GM23338 (cell line): ENCODE data around the gene PAMR1. TPM values are rescaled to one million over a fixed set of nuclear protein-coding genes. Genes with fewer than 3 reads are reported as not detected.

Source experiments
- ATAC-seq: fragments of 200-7000 bp; cut with Tn5 transposase; 3 replicates; pipeline ENCODE4 v1.9.1; 2020
- DNase-seq: peaks from one replicate; pipeline ENCODE4 v3.0.0-alpha.2; 2015; ENCODE audit warnings: low spot score
- H2AFZ ChIP-seq: fragments of 200-600 bp; sonication (generic); 2 replicates; pipeline ENCODE4 v1.8.0; 2016; ENCODE audit warnings: antibody characterized with exemption, mild to moderate bottlenecking, moderate library complexity
- H3F3A ChIP-seq: fragments of 200-600 bp; sonication (generic); replicated peaks from 2 replicates; pipeline ENCODE4 v1.8.0; 2017; ENCODE audit warnings: antibody characterized with exemption, mixed run types, low read depth
- H3K27ac ChIP-seq: fragments of 200-600 bp; sonication (generic); 2 replicates; pipeline ENCODE4 v1.6.1; 2016; ENCODE audit warnings: low read depth
- H3K27me3 ChIP-seq: fragments of 200-600 bp; sonication (generic); 2 replicates; pipeline ENCODE4 v1.8.0; 2016; ENCODE audit warnings: mild to moderate bottlenecking, mixed run types, moderate library complexity; ENCODE audit not compliant: insufficient read depth
- H3K36me3 ChIP-seq: fragments of 200-600 bp; sonication (generic); 2 replicates; pipeline ENCODE4 v1.8.0; 2016; ENCODE audit warnings: mild to moderate bottlenecking; ENCODE audit not compliant: insufficient read depth
- H3K4me1 ChIP-seq: fragments of 200-600 bp; sonication (generic); 2 replicates; pipeline ENCODE4 v1.8.0; 2016; ENCODE audit warnings: mild to moderate bottlenecking, moderate library complexity; ENCODE audit not compliant: insufficient read depth
- H3K4me2 ChIP-seq: fragments of 200-600 bp; sonication (generic); 2 replicates; pipeline ENCODE4 v1.7.1; 2017; ENCODE audit warnings: mixed run types
- H3K4me3 ChIP-seq: fragments of 200-600 bp; sonication (generic); 2 replicates; pipeline ENCODE4 v1.6.1; 2016; ENCODE audit warnings: mixed run types
- H3K79me2 ChIP-seq: fragments of 200-600 bp; sonication (generic); replicated peaks from 2 replicates; pipeline ENCODE4 v1.8.0; 2017; ENCODE audit warnings: mild to moderate bottlenecking; ENCODE audit not compliant: insufficient read depth
- H3K9me2 ChIP-seq: fragments of 200-600 bp; sonication (generic); 2 replicates; pipeline ENCODE4 v1.8.0; 2017; ENCODE audit not compliant: insufficient read depth
- H4K20me1 ChIP-seq: fragments of 200-600 bp; sonication (generic); replicated peaks from 2 replicates; pipeline ENCODE4 v1.8.0; 2017; ENCODE audit warnings: mild to moderate bottlenecking; ENCODE audit not compliant: insufficient read depth
- H3K27ac Mint-ChIP-seq: 2 replicates; pipeline ENCODE4 v1.8.0; 2020; ENCODE audit warnings: inconsistent platforms, mild to moderate bottlenecking, moderate library complexity, mixed read lengths
- H3K27me3 Mint-ChIP-seq: 3 replicates; pipeline ENCODE4 v1.8.0; 2022; ENCODE audit warnings: low read depth, mild to moderate bottlenecking, moderate library complexity, mixed read lengths, inconsistent platforms; ENCODE audit not compliant: insufficient read depth, poor library complexity
- H3K36me3 Mint-ChIP-seq: 3 replicates; pipeline ENCODE4 v1.8.0; 2021; ENCODE audit warnings: low read depth, mild to moderate bottlenecking, inconsistent platforms, moderate library complexity, mixed read lengths
- H3K4me1 Mint-ChIP-seq: 3 replicates; pipeline ENCODE4 v1.8.0; 2020; ENCODE audit warnings: mild to moderate bottlenecking, inconsistent platforms, mixed read lengths
- H3K4me3 Mint-ChIP-seq: 3 replicates; pipeline ENCODE4 v1.8.0; 2021; ENCODE audit warnings: moderate library complexity, mild to moderate bottlenecking, inconsistent platforms, mixed read lengths
- H3K9me3 Mint-ChIP-seq: 3 replicates; pipeline ENCODE4 v1.8.0; 2020; ENCODE audit warnings: moderate library complexity, mild to moderate bottlenecking, inconsistent platforms, mixed read lengths
- CREB1 ChIP-seq: fragments of 250-450 bp; sonication (Bioruptor Pico); IDR thresholded peaks from 2 replicates; pipeline ENCODE4 v1.5.0; 2020; ENCODE audit warnings: low read depth, mild to moderate bottlenecking, moderate library complexity
- CTCF ChIP-seq, 2 experiments: fragments of 200-600 bp in 1 of 2; sonication (generic) in 1 of 2; conservative IDR thresholded peaks; 2 replicates each; pipeline versions ENCODE4 v1.5.1 to v1.6.1; 2016 to 2017; ENCODE audit warnings: antibody characterized with exemption in 2 of 2, low read depth in 2 of 2, mild to moderate bottlenecking in 2 of 2, moderate library complexity in 1 of 2
- ETS1 ChIP-seq: IDR thresholded peaks from 2 replicates; pipeline ENCODE4 v1.6.1; 2016; ENCODE audit warnings: antibody characterized with exemption
- EZH2 ChIP-seq: fragments of 200-600 bp; sonication (generic); IDR thresholded peaks from one replicate; pipeline ENCODE4 v1.8.0; 2017; ENCODE audit warnings: antibody characterized with exemption, mild to moderate bottlenecking, low read depth; ENCODE audit not compliant: unreplicated experiment
- EZH2phosphoT487 ChIP-seq: fragments of 200-600 bp; sonication (generic); IDR thresholded peaks from one replicate; pipeline ENCODE4 v1.8.1; 2018; ENCODE audit warnings: antibody characterized with exemption; ENCODE audit not compliant: unreplicated experiment
- JUNB ChIP-seq: IDR thresholded peaks from one replicate; pipeline ENCODE4 v1.6.1; 2016; ENCODE audit warnings: antibody characterized with exemption; ENCODE audit not compliant: unreplicated experiment
- NANOG ChIP-seq: IDR thresholded peaks from 2 replicates; pipeline ENCODE4 v1.6.1; 2016; ENCODE audit warnings: antibody characterized with exemption, borderline replicate concordance
- POLR2AphosphoS5 ChIP-seq: IDR thresholded peaks from 2 replicates; pipeline ENCODE4 v1.6.1; 2016; ENCODE audit warnings: antibody characterized with exemption, low read depth
- STAT1 ChIP-seq: IDR thresholded peaks from one replicate; pipeline ENCODE4 v1.6.1; 2016; ENCODE audit warnings: antibody characterized with exemption; ENCODE audit not compliant: unreplicated experiment
- ZNF114 ChIP-seq: fragments of 250-450 bp; sonication (Bioruptor Pico); IDR thresholded peaks from 2 replicates; pipeline ENCODE4 v1.5.0; 2020; ENCODE audit warnings: mild to moderate bottlenecking, moderate library complexity
- ZNF331 ChIP-seq: fragments of 250-450 bp; sonication (Bioruptor Pico); IDR thresholded peaks from 2 replicates; pipeline ENCODE4 v1.5.0; 2020; ENCODE audit warnings: low read depth, mild to moderate bottlenecking, moderate library complexity
- polyA plus RNA-seq: library from polyadenylated mRNA; unstranded; fragments of >200 nt; fragmentation: Nextera tagmentation; extraction: Ambion mirVana; gene quantifications from 2 replicates; pipeline ENCODE4 v1.2.1, GENCODE V29; 2016
- total RNA-seq: library from RNA; depleted of rRNA; stranded (reverse); fragments of >200 nt; shearing (Covaris generic); gene quantifications from 2 replicates; pipeline ENCODE4 v1.2.3, GENCODE V29; 2014
- TF ChIP-seq, protein P1 (sequence below): IDR thresholded peaks from one replicate; pipeline ENCODE4 v1.6.1; 2018; ENCODE audit warnings: antibody characterized with exemption; ENCODE audit not compliant: unreplicated experiment
- TF ChIP-seq, protein P2 (sequence below): fragments of 250-450 bp; sonication (Bioruptor Pico); IDR thresholded peaks from 2 replicates; pipeline ENCODE4 v1.5.0; 2020; ENCODE audit warnings: mild to moderate bottlenecking, moderate library complexity

The PAMR1 gene
- total and polyA plus RNA-seq, 2 experiments from 2014 or later: 1.6 to 3.1 TPM

GRCh38 chr11:35494957-35495490 is 30.4 kb downstream of the PAMR1 start:
- DNase-seq (no peak), ATAC-seq (no peak)
- no peak for TF ChIP-seq NANOG
- TF ChIP-seq STAT1: no peak
- no peak for TF ChIP-seq ZNF114 (CRISPR knock-in tag)
- TF ChIP-seq ZNF331: no peak
- TF ChIP-seq CTCF (conservative IDR thresholded peaks at IDR 0.05; ENCODE audit: low read depth in 2 of 2): no peak
- TF ChIP-seq JUNB: no peak
- TF ChIP-seq, protein P1, sequence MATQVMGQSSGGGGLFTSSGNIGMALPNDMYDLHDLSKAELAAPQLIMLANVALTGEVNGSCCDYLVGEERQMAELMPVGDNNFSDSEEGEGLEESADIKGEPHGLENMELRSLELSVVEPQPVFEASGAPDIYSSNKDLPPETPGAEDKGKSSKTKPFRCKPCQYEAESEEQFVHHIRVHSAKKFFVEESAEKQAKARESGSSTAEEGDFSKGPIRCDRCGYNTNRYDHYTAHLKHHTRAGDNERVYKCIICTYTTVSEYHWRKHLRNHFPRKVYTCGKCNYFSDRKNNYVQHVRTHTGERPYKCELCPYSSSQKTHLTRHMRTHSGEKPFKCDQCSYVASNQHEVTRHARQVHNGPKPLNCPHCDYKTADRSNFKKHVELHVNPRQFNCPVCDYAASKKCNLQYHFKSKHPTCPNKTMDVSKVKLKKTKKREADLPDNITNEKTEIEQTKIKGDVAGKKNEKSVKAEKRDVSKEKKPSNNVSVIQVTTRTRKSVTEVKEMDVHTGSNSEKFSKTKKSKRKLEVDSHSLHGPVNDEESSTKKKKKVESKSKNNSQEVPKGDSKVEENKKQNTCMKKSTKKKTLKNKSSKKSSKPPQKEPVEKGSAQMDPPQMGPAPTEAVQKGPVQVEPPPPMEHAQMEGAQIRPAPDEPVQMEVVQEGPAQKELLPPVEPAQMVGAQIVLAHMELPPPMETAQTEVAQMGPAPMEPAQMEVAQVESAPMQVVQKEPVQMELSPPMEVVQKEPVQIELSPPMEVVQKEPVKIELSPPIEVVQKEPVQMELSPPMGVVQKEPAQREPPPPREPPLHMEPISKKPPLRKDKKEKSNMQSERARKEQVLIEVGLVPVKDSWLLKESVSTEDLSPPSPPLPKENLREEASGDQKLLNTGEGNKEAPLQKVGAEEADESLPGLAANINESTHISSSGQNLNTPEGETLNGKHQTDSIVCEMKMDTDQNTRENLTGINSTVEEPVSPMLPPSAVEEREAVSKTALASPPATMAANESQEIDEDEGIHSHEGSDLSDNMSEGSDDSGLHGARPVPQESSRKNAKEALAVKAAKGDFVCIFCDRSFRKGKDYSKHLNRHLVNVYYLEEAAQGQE: no peak
- no peak for TF ChIP-seq POLR2AphosphoS5
- no peak for TF ChIP-seq ETS1
- no peak for TF ChIP-seq EZH2phosphoT487
- no peak for TF ChIP-seq EZH2
- TF ChIP-seq, protein P2, sequence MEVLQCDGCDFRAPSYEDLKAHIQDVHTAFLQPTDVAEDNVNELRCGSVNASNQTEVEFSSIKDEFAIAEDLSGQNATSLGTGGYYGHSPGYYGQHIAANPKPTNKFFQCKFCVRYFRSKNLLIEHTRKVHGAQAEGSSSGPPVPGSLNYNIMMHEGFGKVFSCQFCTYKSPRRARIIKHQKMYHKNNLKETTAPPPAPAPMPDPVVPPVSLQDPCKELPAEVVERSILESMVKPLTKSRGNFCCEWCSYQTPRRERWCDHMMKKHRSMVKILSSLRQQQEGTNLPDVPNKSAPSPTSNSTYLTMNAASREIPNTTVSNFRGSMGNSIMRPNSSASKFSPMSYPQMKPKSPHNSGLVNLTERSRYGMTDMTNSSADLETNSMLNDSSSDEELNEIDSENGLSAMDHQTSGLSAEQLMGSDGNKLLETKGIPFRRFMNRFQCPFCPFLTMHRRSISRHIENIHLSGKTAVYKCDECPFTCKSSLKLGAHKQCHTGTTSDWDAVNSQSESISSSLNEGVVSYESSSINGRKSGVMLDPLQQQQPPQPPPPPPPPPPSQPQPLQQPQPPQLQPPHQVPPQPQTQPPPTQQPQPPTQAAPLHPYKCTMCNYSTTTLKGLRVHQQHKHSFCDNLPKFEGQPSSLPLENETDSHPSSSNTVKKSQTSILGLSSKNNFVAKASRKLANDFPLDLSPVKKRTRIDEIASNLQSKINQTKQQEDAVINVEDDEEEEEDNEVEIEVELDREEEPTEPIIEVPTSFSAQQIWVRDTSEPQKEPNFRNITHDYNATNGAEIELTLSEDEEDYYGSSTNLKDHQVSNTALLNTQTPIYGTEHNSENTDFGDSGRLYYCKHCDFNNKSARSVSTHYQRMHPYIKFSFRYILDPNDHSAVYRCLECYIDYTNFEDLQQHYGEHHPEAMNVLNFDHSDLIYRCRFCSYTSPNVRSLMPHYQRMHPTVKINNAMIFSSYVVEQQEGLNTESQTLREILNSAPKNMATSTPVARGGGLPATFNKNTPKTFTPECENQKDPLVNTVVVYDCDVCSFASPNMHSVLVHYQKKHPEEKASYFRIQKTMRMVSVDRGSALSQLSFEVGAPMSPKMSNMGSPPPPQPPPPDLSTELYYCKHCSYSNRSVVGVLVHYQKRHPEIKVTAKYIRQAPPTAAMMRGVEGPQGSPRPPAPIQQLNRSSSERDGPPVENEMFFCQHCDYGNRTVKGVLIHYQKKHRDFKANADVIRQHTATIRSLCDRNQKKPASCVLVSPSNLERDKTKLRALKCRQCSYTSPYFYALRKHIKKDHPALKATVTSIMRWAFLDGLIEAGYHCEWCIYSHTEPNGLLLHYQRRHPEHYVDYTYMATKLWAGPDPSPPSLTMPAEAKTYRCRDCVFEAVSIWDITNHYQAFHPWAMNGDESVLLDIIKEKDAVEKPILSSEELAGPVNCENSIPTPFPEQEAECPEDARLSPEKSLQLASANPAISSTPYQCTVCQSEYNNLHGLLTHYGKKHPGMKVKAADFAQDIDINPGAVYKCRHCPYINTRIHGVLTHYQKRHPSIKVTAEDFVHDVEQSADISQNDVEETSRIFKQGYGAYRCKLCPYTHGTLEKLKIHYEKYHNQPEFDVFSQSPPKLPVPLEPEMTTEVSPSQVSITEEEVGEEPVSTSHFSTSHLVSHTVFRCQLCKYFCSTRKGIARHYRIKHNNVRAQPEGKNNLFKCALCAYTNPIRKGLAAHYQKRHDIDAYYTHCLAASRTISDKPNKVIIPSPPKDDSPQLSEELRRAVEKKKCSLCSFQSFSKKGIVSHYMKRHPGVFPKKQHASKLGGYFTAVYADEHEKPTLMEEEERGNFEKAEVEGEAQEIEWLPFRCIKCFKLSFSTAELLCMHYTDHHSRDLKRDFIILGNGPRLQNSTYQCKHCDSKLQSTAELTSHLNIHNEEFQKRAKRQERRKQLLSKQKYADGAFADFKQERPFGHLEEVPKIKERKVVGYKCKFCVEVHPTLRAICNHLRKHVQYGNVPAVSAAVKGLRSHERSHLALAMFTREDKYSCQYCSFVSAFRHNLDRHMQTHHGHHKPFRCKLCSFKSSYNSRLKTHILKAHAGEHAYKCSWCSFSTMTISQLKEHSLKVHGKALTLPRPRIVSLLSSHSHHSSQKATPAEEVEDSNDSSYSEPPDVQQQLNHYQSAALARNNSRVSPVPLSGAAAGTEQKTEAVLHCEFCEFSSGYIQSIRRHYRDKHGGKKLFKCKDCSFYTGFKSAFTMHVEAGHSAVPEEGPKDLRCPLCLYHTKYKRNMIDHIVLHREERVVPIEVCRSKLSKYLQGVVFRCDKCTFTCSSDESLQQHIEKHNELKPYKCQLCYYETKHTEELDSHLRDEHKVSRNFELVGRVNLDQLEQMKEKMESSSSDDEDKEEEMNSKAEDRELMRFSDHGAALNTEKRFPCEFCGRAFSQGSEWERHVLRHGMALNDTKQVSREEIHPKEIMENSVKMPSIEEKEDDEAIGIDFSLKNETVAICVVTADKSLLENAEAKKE: no peak
- TF ChIP-seq CREB1: no peak
- H3K4me1 ChIP-seq: no peaks in the 10 kb centered on the region; the same call in 1 of the 2 replicates
- no peak overlapping the region for H3K4me3 ChIP-seq
- H3K79me2 ChIP-seq: no peaks in the 10 kb centered on the region
- H4K20me1 ChIP-seq: no peaks in the 10 kb centered on the region
- Mint-ChIP-seq H3K4me1 (peaks cover 2% of the 10 kb centered on the region; the same call in 1 of the 3 replicates), H3K36me3 (no peaks in the 10 kb centered on the region), H3K9me3 (no peaks in the 10 kb centered on the region), H3K27me3 (peaks cover 2% of the 10 kb centered on the region), H3K27ac (no peak overlapping the region), H3K4me3 (no peak overlapping the region)
- no peak overlapping the region for H2AFZ ChIP-seq
- no peaks in the 10 kb centered on the region for H3K36me3 ChIP-seq
- no peaks in the 10 kb centered on the region for H3F3A ChIP-seq
- H3K9me2 ChIP-seq: no peaks in the 10 kb centered on the region
- no peaks in the 10 kb centered on the region for H3K27me3 ChIP-seq
- H3K4me2 ChIP-seq: no peak overlapping the region
- H3K27ac ChIP-seq: no peak overlapping the region
